Sigmoid colon (tissue), 7 donors: Measurements from ENCODE around the gene AMMECR1. TPM values are rescaled to one million over a fixed set of nuclear protein-coding genes. Genes with fewer than 3 reads are reported as not detected.

Experiments
- DNase-seq: peaks from one replicate; pipeline ENCODE4 v3.0.0-alpha.2; 2019
- H3K27ac ChIP-seq, 4 donors: fragments of 200-600 bp; sonication (generic); one replicate each; pipeline ENCODE4 v1.5.1; 2016 to 2019; ENCODE audit warnings: mild to moderate bottlenecking in 1 of 4
- H3K27me3 ChIP-seq, 3 donors: fragments of 200-600 bp; sonication (generic); one replicate each; pipeline ENCODE4 v1.5.1; 2019; ENCODE audit warnings: mild to moderate bottlenecking in 1 of 3
- H3K36me3 ChIP-seq, 4 donors: fragments of 200-600 bp; sonication (generic); one replicate each; pipeline ENCODE4 v1.5.1; 2016 to 2019
- H3K4me1 ChIP-seq, 4 donors: fragments of 200-600 bp; sonication (generic); one replicate each; pipeline ENCODE4 v1.5.1; 2017 to 2019
- H3K4me3 ChIP-seq, 4 donors: fragments of 200-600 bp; sonication (generic); one replicate each; pipeline ENCODE4 v1.5.1; 2017 to 2019; ENCODE audit warnings: mild to moderate bottlenecking in 2 of 4, moderate library complexity in 1 of 4
- H3K9me3 ChIP-seq, 4 donors: fragments of 200-600 bp in 3 of 4; sonication (generic) in 3 of 4; one replicate each; pipeline versions ENCODE4 v1.5.1 to v1.6.1; 2013 to 2019
- CTCF ChIP-seq, 4 experiments: fragments of 450-650 bp in 3 of 4; fragments of 200-600 bp in 1 of 4; IDR thresholded peaks; one replicate each; pipeline ENCODE4 v1.5.1; 2016 to 2019; ENCODE audit warnings: antibody characterized with exemption in 4 of 4, mild to moderate bottlenecking in 3 of 4, moderate library complexity in 2 of 4
- EP300 ChIP-seq, 4 donors: sonication (generic); formaldehyde crosslinking; IDR thresholded peaks; one replicate each; pipeline ENCODE4 v1.6.1; 2017; ENCODE audit warnings: antibody characterized with exemption in 4 of 4
- POLR2A ChIP-seq, 2 donors: fragments of 450-650 bp; IDR thresholded peaks; one replicate each; pipeline ENCODE4 v1.6.1; 2016; ENCODE audit warnings: antibody characterized with exemption in 2 of 2, mild to moderate bottlenecking in 2 of 2, moderate library complexity in 2 of 2
- POLR2AphosphoS5 ChIP-seq, 4 donors: sonication (generic); formaldehyde crosslinking; IDR thresholded peaks; one replicate each; pipeline ENCODE4 v1.6.1; 2017; ENCODE audit warnings: antibody characterized with exemption in 4 of 4
- WGBS, 2 donors: extraction: QIAGEN DNeasy Blood & Tissue Kit; methylation state at CpG; one replicate each; pipeline ENCODE4 v1.1.7; 2013; 5-methylcytosine and 5-hydroxymethylcytosine counted together
- intact Hi-C: fragments of 100-400 bp; cut with DNase I; formaldehyde crosslinking; loops from one replicate; pipeline ENCODE4 v1.15.1; 2023
- polyA plus RNA-seq, 3 donors: library from polyadenylated mRNA; stranded (reverse); fragments of 200-250 nt; gene quantifications; one replicate each; pipeline ENCODE4 v1.2.3, GENCODE V29; 2013
- total RNA-seq, 4 donors: library from RNA; depleted of rRNA; stranded (reverse); fragments of >200 nt; gene quantifications; one replicate each; pipeline ENCODE4 v1.1.0, GENCODE V29; 2016
- donor health status: healthy with polysubstance abuse.
- donor health status: Bipolar disorder and iron deficiency.
- donor health status: healthy.

Gene AMMECR1
- total and polyA plus RNA-seq, 7 donors = 1.5 to 8.1 (median 3.2) TPM

DNA sequence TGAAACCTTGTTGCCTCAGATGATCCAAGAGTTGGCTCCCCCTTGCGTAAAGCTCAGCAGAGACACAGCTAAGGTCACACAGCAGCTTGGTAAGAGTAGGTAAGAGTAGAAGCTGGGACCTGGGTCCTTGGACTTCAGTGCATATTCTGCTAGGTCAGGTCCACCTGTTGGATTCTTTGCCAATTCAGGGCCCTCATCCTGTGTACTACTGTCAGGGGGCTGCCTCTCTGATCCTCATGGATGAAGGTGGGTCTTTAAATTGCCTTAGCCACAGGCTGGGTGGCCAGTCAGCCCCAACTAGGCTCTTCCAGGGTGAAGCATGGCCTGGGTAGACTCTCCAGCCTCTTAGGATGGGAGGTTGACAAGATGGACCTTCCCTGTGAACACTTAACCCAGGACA lies 155.8 kb downstream of the AMMECR1 start:
- no peak overlapping the region for H3K27ac ChIP-seq
- no peaks in the 10 kb centered on the region for H3K9me3 ChIP-seq
- no peak for TF ChIP-seq POLR2A (IDR thresholded peaks at IDR 0.05)
- TF ChIP-seq POLR2AphosphoS5 (IDR thresholded peaks at IDR 0.05) = no peak
- no peaks in the 10 kb centered on the region for H3K27me3 ChIP-seq
- 98 to 99% methylated on average over 1 of the region's 1 CpG for WGBS, 2 donors
- H3K4me3 ChIP-seq = no peak overlapping the region
- no peak for DNase-seq
- no peaks in the 10 kb centered on the region for H3K4me1 ChIP-seq
- H3K36me3 ChIP-seq = no peaks in the 10 kb centered on the region
- intact Hi-C loops = loop anchor here (10.0 kb wide), 1 partner anchor 153 kb away; the partner anchor contains the start of gene AMMECR1

- no peaks in the 10 kb centered on the region for H3K4me1 ChIP-seq
- intact Hi-C loops = loop anchor here (10.0 kb wide), 1 partner anchor 153 kb away; the partner anchor contains the start of gene AMMECR1
- no peaks in the 10 kb centered on the region for H3K36me3 ChIP-seq
- no peak overlapping the region for H3K27ac ChIP-seq
- no peak overlapping the region for H3K4me3 ChIP-seq
- no peaks in the 10 kb centered on the region for H3K9me3 ChIP-seq
- no peak for TF ChIP-seq POLR2AphosphoS5 (IDR thresholded peaks at IDR 0.05)
- no peak for TF ChIP-seq CTCF (IDR thresholded peaks at IDR 0.05)
- no peak for TF ChIP-seq EP300 (IDR thresholded peaks at IDR 0.05)
- no peak for TF ChIP-seq POLR2A (IDR thresholded peaks at IDR 0.05)
- 91 to 100% methylated on average over 1 of the region's 1 CpG for WGBS, 2 donors
- DNase-seq = no peak
- H3K27me3 ChIP-seq = no peaks in the 10 kb centered on the region
Measured at GRCh38 chrX:110161361-110161686, 156.6 kb downstream of the AMMECR1 start.

GRCh38 chrX:110159865-110160264 lies 158.0 kb downstream of the AMMECR1 start:
- TF ChIP-seq POLR2A (IDR thresholded peaks at IDR 0.05) = no peak
- intact Hi-C loops = loop anchor here (1.0 to 10.0 kb wide), 2 partner anchors 155 to 253 kb away; partner anchors contain the start of gene AMMECR1
- 77 to 81% methylated on average over 2 of the region's 2 CpGs for WGBS, 2 donors

DNA sequence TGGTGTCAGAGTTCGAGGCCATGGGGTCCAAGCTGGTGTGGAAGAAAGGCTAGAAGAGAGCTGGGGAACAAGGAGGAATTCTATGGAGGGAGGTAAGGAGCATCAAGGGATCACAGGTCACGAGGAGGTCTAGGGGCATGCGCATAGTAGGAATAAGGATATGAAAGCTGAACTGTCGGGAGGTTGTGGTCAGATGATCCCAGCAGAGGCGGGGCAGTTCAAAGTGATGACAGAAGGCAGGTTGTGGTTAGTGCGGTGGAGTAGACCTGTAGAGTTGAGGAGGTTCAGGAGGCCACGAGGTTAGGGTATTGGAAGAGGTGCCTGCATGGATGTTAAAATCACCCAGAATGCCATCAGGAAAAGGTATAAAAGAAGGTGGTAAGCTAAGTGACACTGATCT lies 158.7 kb downstream of the AMMECR1 start:
- Histone ChIP-seq H3K27me3 (no peaks in the 10 kb centered on the region), H3K9me3 (no peaks in the 10 kb centered on the region), H3K4me1 (no peaks in the 10 kb centered on the region), H3K27ac (no peak overlapping the region), H3K4me3 (no peak overlapping the region), H3K36me3 (no peaks in the 10 kb centered on the region)
- TF ChIP-seq CTCF (IDR thresholded peaks at IDR 0.05) = no peak
- TF ChIP-seq POLR2AphosphoS5 (IDR thresholded peaks at IDR 0.05) = no peak
- no peak for TF ChIP-seq POLR2A (IDR thresholded peaks at IDR 0.05)
- TF ChIP-seq EP300 (IDR thresholded peaks at IDR 0.05) = no peak
- no peak for DNase-seq
- WGBS, 2 donors = 70 to 82% methylated on average over 7 of the region's 7 CpGs
- intact Hi-C loops = no loop called here

More at GRCh38 chrX:110159865-110160264, 158.0 kb downstream of the AMMECR1 start:
- H3K4me1 ChIP-seq = no peaks in the 10 kb centered on the region
- no peak overlapping the region for H3K4me3 ChIP-seq
- DNase-seq = no peak
- no peaks in the 10 kb centered on the region for H3K27me3 ChIP-seq
- no peaks in the 10 kb centered on the region for H3K36me3 ChIP-seq
- H3K9me3 ChIP-seq = no peaks in the 10 kb centered on the region
- no peak overlapping the region for H3K27ac ChIP-seq

- H3K9me3 ChIP-seq = no peaks in the 10 kb centered on the region
- 94 to 95% methylated on average over 1 of the region's 1 CpG for WGBS, 2 donors
- H3K4me3 ChIP-seq = no peak overlapping the region
- H3K27me3 ChIP-seq = no peaks in the 10 kb centered on the region
- intact Hi-C loops = no loop called here
- H3K36me3 ChIP-seq = no peaks in the 10 kb centered on the region
- TF ChIP-seq CTCF (IDR thresholded peaks at IDR 0.05) (no peak), EP300 (IDR thresholded peaks at IDR 0.05) (no peak), POLR2AphosphoS5 (IDR thresholded peaks at IDR 0.05) (no peak), POLR2A (IDR thresholded peaks at IDR 0.05) (no peak)
- no peak for DNase-seq
- H3K4me1 ChIP-seq = no peaks in the 10 kb centered on the region
- H3K27ac ChIP-seq = no peak overlapping the region
Measured at GRCh38 chrX:110157444-110157843, 160.4 kb downstream of the AMMECR1 start.

DNA sequence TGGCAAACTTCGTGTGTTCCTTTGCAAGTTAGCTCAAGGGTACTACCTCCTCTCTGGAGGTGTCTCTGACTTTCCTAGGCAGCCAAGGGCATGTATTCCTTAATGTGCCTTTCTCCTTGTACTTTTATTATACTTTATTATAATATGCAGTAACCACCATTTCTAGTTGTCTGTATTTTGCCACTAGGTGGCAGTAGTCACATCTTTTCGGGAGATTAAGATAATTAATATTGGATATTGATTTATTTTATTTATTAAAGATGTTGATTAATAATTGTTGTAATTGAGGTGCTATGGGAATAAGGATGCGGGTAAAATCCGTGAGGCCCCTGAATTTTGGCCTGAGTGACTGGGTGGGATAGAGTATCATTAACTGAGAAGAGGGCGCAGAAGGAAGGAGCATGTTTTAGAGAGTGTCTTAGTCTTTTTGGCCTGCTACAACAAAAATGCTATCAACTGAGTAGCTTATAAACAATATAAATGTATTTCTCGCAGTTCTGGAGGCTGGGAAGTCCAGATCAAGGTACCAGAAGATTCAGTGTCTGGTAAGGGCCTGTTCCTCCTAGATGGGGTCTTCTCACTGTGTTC lies 161.6 kb downstream of the AMMECR1 start:
- Histone ChIP-seq H3K4me3 (no peak overlapping the region), H3K27me3 (no peaks in the 10 kb centered on the region), H3K36me3 (no peaks in the 10 kb centered on the region), H3K4me1 (no peaks in the 10 kb centered on the region), H3K27ac (no peak overlapping the region), H3K9me3 (no peaks in the 10 kb centered on the region)
- intact Hi-C loops = no loop called here
- TF ChIP-seq POLR2A (IDR thresholded peaks at IDR 0.05) (no peak), CTCF (IDR thresholded peaks at IDR 0.05) (peak in 2 of 4 experiments; percentile 17 to 29)
- DNase-seq = no peak
- 73 to 84% methylated on average over 6 of the region's 6 CpGs for whole genome bisulfite sequencing, 2 donors
